HG03108 (cell line): ENCODE measurements around the gene CCDC149.

Source experiments
- ATAC-seq: cut with Tn5 transposase; IDR thresholded peaks from one replicate; pipeline ENCODE4 v1.9.1; 2021; ENCODE audit warnings: moderate library complexity; ENCODE audit not compliant: unreplicated experiment

Gene CCDC149

DNA sequence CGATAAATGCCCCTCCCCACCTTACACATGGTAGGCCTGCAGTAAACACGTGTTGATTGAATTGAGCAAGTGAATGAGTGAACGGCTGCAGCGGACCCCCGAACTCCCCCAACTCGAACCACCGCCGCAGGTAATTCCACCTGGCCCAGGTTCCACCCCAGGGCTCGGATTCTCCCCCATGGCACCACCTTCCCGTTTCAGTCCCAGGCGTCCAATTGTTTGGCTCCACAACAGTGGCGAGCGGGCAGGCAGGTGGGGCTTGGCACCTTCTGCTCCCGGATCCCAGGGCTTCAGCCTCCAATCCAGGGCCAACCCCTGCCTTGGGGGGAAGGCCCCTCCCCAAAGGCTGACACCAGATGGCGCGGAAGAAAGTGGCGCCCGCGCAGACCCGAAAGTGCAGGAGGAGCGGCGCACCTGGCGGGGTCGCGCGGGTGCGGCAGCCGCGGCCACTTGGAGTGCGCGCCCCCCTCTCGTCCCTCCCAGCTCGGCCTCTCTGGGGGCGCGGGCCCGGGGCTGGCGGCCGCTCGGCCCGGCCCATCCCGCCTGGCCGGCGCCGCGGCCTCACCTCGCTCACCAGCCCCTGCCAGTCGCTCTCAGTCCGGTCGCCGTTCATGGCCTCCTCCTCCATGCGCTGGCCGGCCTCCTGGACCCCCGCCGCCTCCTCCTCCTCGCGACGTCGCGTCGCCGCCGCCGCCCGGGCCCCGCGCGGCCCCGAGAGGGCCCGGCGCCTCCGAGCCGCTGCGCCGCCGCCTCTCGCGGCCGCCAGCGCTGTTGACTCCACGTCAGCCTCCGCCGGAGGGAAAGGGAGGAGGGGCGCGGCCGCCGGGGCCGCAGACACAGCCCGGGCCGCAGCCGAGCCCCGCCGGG, at the start of gene CCDC149:
CCDC149 (minus strand) TSS at position 791 of the 867 bp plus-strand sequence; CDS start at position 613, 178 bp downstream.
- no peak for ATAC-seq

DNA sequence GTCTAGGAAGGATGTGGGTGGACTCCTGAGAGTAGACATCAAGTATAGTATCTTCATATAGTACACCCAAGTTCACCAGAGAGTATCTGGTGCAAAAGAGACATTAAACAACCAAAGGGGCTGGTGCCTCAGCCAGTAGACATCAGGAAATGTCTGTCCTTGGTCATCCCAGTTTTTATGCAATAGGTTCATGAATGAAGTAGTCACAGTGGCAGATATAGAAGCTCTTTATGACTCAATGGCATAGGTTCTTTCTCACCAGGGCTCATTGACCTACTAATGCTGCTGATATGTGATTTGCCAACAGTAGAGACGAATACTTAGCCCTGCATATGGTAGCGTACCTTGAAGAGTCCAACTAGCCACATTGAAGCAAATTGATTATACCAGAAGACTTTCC, 45.0 kb upstream of the CCDC149 start:
- no peak for ATAC-seq

DNA sequence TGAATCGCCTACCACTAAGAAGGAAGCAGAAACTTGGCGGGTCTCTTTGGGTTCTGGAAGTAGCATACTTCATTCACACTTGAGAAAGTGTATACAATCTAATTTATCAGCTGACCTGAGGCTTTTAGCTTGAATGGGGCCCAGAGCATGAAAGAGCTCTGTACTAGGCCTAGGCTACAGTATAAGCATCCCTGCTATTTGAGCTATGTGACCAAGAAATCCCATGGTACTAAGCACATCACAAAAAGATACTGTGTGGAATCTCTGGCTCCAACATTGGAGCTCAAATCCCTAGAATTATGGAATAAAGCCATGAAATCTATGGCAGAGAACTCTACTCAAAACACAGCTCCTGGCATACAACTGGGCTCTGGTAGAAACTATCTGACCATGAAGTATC, 43.9 kb upstream of the CCDC149 start:
- ATAC-seq, result no peak

DNA sequence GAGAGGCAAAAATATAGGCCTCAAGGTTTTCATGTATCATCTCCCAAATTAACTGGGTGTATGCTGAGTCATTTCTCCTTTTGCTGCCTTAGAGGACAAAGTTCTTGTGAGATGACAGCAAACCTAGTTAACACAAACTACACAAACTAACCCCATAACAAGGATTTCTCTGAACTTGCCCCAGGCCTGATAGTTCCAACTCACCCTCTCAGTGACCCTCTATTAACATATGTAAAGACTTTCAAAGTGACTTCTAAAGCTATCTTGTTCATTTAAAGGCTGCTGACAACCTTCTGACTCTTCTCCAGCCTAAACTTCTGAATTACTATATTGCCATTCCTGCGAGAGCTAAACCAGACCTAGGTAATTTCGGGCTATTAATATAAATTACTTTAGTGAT, 43.2 kb upstream of the CCDC149 start:
- no peak for ATAC-seq

DNA sequence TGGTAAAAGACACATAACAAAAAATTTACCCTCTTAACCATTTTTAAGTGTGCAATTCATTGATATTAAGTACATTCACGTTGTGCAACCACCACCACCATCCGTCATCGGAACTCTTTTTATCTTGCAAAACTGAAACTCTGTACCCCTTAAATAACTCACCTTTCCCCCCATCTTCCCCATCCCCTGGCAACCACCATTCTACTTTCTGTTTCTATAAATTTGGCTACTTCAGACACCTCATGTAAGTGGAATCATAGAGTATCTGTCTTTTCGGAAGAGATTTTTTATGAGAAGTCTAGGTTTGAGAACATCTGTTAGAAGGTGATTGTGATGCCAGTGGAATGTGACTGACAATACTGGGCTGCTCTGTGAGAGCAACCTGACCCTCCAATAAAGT, 39.8 kb upstream of the CCDC149 start:
- no peak for ATAC-seq

DNA sequence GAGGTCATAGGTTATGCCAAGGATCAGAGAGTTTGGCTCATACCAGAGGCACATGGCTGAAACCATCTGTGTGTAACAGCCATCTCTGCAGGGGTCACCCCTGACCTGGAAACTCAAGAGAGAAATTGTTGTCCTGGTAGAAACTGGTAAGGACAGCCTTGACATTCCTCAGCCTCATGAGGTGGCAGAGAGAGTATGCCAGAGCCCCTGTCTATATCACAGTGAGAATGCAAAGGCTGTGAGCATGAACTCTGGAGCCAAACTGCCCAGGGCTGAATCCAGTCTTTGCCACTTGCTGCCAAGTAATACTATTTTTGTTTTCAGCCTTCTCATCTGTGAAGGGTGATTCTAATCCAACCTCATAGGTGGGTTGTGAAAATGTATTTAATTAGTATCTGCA, 37.1 kb upstream of the CCDC149 start:
- ATAC-seq, result no peak

DNA sequence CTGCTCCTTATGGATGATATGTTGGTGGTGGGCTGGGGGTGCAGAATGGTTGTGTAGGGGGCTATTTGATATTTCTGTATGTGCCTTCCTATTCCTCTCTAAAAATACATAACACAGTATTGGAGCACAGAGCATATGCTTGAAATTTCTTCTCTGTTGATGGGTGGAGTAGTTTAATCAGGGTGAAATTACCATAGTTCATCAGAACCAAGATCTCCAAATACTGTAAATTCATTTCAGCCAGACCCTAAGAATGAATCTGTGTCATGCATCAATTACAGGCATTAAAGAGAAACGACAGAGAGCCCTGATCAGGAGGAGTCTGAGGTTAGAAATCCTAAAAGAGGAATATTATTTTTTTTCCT, 25.1 kb upstream of the CCDC149 start:
- no peak for ATAC-seq

DNA sequence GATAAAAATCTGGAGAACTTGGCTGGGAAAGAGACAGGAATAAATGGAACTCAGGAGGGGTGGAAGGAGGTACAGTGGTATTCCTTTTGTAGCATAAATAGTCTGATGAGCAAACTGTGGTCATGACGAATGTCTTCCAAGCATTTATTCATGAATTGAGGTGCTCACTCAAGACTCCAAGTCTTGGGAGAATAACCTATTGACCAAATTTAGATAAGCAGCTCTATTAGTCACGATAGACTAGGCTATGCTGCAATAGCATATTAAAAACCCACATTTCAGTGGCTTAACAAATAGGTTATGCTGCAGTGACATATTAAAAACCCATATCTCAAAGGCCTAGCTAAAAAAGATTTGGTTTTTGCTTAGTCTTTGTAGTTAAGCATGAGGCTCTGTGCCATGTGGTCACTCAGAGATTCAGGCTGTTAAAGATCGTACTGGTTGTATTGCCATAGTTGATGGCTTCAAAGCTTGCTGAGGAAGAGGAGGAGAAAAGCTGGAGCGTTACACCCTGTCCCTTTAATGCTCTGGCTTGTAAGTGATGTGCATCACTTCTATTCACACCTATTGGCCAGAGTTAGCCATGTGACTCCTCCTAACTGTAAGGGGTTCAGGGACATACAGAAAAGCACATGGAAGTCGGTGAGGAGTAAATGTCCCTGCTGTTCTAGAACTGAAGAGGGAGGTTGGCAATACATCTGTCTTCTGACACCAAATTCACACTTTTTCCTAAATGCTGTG, 24.5 kb upstream of the CCDC149 start:
- no peak for ATAC-seq

DNA sequence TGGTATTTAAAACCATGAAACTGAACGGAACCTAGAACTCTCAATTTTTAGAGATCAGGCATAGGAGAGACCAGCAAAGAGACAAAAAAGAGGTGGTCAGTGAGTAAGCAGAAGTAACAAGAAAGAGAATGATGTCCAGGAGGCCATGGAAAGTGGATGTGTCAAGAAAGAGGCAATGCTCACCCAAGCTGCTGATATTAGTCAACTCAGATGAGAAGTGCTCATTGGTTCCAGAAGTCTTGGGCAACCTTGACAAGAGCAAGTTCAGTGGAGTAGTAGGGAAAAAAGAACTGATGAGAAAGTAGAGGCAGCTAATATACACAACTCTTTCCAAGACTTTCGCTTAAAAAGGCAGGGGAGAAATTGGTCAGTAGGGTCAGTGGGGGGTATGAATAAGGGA, 23.0 kb upstream of the CCDC149 start:
- ATAC-seq, result no peak

DNA sequence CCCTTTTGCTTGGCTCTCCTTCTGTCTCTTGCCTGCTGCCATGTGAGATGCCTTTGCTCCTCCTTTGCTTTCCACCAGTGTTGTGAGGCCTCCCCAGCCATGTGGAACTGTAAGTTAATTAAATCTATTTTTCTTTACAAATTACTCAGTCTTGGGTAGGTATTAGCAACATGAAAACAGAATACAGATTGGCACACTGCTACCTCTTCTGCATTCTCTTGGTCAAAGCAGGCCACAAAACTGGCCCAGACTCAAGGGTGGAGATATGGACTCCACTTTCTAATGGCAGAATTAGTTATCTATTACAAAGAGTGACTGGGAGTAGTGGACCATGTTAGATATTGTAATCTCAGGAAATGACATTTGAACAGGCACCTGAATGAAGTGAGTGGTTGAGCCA, 21.5 kb upstream of the CCDC149 start:
- no peak for ATAC-seq

DNA sequence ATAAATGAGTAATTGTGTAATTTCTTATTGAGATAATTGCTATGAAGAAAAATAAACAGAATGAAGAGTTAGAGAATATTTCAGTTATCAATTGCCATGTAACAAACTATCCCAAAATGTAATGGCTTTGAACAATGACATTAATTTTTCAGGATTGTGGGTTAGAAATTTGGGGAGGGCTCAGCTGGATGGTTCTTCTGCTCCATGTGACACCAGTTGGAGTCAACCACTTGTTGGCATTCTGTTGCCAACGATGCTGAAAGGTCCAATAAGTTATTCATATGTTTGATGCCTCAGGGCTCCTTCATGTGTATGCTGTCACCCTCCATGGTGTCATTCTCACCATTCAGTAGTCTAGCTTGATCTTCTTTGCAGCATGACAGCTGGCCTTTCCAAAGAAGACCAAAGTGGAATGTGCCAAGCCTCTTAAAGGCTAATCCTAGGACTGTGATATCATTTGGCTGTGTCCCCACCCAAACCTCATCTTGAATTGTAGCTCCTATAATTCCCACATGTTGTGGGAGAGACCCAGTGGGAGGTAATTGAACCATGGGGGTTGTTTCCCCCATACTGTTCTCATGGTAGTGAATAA, 20.9 kb upstream of the CCDC149 start:
- no peak for ATAC-seq

DNA sequence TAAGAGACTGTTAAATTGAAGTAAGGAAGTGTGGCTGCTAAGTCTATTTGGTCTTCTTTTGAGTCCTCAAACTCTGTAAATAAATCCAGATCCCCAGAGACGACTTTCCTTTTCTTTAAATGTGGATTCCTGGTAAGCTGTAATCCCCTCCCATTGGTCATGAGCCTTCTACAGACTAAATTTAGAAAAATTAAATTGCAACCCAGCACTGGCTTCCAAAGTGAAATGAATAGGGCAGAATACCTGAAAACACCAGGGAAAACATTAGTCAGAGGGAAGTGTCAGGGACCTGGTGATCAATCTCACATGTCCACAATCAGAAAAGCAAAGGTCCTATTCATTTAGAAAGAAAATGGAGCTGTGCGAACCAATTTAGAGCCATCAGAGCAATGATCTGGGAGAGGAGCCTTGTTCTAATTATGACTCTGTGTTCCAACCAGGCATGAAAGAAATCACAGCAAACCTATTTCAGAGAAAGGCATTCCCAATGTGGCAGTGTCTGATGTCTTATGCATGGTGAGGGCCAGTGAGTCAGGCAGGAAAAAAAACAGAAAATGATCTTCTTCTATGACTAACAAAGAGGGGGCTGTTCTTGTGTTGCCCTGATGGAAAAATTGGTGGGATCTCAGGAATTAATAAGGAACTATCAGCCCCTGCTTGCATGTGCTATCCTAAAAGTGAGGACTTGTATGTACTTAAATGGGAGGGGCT, 19.8 kb upstream of the CCDC149 start:
- ATAC-seq, result no peak

DNA sequence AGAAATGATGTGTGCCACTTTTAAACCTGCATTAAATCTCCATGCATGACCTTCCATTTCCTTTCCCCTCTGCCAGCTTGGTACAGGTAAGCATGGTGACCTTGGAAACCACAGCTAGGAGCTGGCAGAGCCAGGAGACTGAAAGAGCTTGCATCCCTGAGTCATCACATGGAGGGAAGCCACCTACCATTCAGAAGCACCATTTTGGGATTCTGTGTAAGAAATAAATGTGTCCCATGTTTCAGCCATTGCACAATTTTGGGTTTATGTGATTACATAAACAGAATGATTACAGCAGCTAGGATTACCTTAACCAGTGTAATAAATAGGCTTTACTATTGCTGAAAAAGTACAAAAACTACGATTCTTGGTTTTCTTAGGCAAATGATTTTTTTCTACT, 17.3 kb upstream of the CCDC149 start:
- no peak for ATAC-seq

DNA sequence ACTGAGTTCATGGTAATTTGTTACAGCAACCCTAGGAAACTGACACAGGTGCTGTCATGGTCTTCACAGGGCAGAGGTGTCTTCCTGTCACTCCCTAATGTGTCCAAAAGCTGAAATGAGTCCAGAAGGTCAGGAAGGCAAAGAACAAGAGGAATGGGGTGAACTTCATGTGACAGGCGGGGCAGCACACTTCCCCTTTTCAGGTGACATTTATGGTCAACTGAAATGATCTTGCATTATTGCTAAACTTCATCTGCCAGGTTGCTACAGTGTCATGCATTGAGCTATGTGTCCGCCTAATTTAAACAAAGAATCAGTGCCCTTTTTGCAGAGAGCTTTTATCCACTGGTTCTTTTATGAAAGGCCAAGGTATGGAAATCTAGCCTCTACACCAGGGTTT, 15.9 kb upstream of the CCDC149 start:
- ATAC-seq, result no peak

DNA sequence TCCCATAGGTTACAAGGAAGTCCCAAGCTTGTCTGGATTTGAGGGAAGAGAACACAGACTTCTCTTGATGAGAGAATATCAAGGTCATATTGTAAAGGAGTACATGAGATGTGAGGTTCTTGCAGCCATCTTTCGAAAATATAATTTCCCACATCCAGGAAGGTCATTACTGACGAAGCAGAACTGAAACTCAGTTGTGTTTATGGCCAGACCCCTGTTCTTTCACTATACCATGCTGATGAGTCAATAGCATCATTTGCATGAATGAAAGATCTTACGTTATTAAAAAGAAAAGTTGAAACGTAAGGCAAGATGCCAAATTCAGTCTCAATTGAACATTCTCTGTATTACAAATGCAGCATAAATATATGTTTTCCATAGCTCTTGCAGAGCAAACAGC, 14.2 kb upstream of the CCDC149 start:
- no peak for ATAC-seq

DNA sequence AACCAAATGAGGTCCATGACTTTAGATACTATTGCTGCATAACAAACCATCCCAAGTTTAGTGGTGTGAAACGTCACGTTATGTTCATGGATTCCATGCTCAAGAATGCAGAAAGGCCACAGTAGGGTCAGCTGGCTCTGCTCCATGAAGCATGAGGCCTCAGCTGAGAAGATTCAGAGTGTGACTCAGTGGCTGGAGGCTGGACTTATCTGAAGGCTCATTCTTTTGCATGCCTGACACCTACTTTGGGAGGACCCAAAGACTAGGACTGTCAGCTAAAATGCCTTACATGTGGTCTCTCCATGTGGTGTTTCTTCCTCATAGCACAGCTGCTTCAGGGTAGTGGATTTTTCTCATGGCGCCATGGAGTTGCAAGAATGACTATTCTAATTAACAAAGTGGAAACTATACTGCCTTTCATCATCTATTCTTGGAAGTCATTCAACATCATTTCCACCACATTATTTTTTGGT, 11.5 kb upstream of the CCDC149 start:
- ATAC-seq, result no peak

DNA sequence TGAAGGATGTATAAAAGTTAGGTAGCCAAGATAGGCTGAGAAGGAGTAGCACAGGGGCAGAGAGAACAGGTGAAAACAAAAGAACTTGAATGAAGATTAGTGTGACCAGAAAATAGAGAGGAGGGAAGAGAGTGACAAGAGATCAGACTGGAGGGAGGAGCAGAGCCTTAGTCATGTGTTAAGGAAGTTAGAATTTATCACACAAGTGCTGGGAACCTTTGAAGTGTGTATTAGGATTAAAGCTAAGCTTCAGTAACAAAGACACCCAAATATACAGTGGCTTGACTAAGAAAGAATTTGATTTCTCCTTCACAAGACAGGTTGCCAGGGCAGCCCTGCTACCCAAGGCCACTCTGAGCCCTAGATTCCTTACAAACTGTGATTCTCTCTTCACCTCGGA, 10.7 kb upstream of the CCDC149 start:
- ATAC-seq, result no peak

DNA sequence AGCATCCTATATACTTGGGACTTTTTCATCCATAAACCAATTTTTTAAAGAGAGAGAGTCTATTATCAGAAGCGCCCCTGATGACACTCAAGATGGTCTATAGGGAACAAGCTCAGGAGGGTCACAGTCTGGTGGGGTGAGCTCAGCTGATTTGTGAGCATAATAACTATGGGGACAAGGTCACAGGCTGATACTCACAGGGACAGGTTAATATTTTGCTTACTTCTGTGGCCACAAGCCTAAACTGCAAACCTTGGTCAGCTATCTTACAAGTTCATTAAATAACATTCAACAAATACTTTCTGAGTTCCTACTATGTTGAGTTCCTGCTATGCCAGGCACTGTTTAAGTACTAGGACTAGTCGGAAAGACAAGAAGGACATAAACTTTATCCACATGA, 10.2 kb upstream of the CCDC149 start:
- ATAC-seq, result no peak

DNA sequence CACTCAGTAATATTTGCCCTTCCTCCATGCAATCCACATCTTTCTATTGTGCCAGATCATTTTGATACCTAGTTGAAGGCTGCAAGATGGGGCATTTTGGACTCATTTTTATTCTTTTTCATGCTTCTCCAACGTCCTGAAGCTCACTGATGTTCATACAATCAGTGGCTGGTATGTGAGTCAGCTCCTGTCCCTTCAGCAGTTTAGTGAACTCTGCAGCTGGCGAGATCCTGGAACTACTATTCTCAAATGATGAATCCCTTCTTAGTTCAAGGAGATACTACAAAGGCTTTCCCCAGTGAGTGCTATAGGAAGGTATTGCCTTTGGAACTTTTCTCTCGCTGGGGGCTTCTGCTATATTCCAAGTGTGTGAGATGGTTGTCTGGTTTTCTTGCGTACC, 9.6 kb upstream of the CCDC149 start:
- ATAC-seq, result no peak

DNA sequence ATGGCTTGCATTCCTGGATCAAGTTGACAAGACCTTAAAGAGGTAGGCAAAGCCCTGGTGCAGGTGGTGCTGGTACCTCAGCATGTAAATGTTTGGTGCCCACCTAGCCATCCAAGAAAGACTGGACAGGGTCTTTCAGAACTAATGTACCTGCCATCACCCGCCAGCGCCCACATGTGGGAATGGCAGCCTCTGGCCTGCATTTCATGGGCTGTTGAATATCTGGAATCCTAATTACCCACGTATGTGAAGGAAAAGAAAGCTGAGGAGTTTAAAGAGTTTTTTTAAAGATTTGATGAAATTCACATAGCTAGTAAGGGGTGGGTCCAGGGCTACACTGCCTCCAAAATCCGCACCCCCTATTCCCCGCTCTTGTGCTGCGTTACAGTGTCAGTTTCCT, 8.6 kb upstream of the CCDC149 start:
- no peak for ATAC-seq

DNA sequence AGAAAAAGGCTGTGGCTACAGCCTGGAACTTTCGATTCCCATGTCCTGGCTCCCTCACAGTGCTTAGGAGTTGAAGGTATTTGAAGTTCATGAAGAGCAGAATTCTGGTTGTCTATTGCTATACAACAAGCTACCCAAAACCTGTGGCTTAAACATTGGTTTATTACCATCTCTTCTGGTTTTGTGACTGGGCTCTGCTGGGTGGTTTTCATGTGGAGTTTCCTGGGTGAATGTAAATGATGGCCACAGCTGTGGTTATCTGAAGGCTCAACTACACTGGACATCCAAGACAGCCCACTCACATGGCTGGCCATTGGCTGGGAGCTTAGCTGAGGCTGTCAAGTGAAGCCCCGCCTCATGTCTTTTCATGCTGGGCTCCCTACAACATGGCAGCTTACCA, 7.2 kb upstream of the CCDC149 start:
- no peak for ATAC-seq
